NT2/D1 (cell line): ENCODE data around the gene ABCC4.
"Not testable (repeated sequence)": the region's sequence is repeated elsewhere in the genome, so short reads cannot be mapped to it uniquely, and the experiment has no call there.

Experiments
- YY1 ChIP-seq: IDR thresholded peaks from 2 replicates; pipeline ENCODE4 v1.6.1; 2011; ENCODE audit not compliant: insufficient read length, insufficient read depth
- ZNF274 ChIP-seq: IDR thresholded peaks from 2 replicates; pipeline ENCODE4 v1.6.1; 2011; ENCODE audit warnings: mild to moderate bottlenecking, low read depth, low read length

- not testable (repeated sequence) for TF ChIP-seq YY1, ZNF274
Measured at GRCh38 chr13:95268343-95269065, 32.7 kb downstream of the ABCC4 start.
